K562 (cell line): ENCODE data around the gene ZSWIM8. TPM values are rescaled to one million over a fixed set of nuclear protein-coding genes. Genes with fewer than 3 reads are reported as not detected.

Experiments used
- ATAC-seq: fragments of 200-7000 bp; cut with Tn5 transposase; 3 replicates; pipeline ENCODE4 v1.9.1; 2020; ENCODE audit warnings: moderate library complexity
- BruUV-seq: library from RNA; stranded (reverse); fragments of 400-500 nt; replicated peaks from 2 replicates; lab custom pipeline; 2021; lab: Mats Ljungman, UMichigan
- CTCF ChIA-PET: fragments of 300-600 bp; formaldehyde crosslinking; extraction: SDS; loops from one replicate; lab custom pipeline; 2021; ENCODE audit warnings: low intra/inter-chr PET ratio; lab: Yijun Ruan, JAX
- POLR2A ChIA-PET: fragments of 300-600, 350-650 bp; sonication (Branson Sonifier 250); formaldehyde crosslinking; extraction: SDS; loops from one replicate; lab custom pipeline; 2021; ENCODE audit warnings: antibody characterized with exemption, inconsistent platforms; lab: Yijun Ruan, JAX
- DNase-seq, 4 experiments: peaks; one replicate each; pipeline versions ENCODE4 v3.0.0 to v3.0.0-alpha.2; 2011 to 2018; ENCODE audit warnings: low spot score in 3 of 4, mixed read lengths in 3 of 4; ENCODE audit errors: extremely low read depth in 1 of 4
- FAIRE-seq: peaks from 2 replicates; lab custom pipeline; 2011; peaks lifted over from hg19 to GRCh38; lab: Jason Lieb, UNC
- H2AFZ ChIP-seq: 2 replicates; pipeline ENCODE4 v1.6.0; 2011; ENCODE audit warnings: low read depth, low read length, control low read depth, inconsistent platforms
- H3K27ac ChIP-seq: fragments of 200-600 bp; 3 replicates; pipeline ENCODE4 v1.8.0; 2011; ENCODE audit warnings: low read depth, mild to moderate bottlenecking, control low read depth, inconsistent platforms, low read length, moderate library complexity, mixed read lengths; ENCODE audit errors: extremely low read depth
- H3K27me3 ChIP-seq, 2 experiments: fragments of 300-600 bp in 1 of 2; 2 replicates in 1 of 2; 3 replicates in 1 of 2; pipeline versions ENCODE4 v1.6.0 to v1.8.0; 2011; ENCODE audit warnings: inconsistent platforms in 2 of 2, low read length in 2 of 2, mild to moderate bottlenecking in 1 of 2, mixed read lengths in 1 of 2, moderate library complexity in 1 of 2; ENCODE audit not compliant: control insufficient read depth in 2 of 2, insufficient read depth in 2 of 2
- H3K36me3 ChIP-seq: fragments of 300-600 bp; 3 replicates; pipeline ENCODE4 v1.8.0; 2011; ENCODE audit warnings: mild to moderate bottlenecking, low read length, inconsistent platforms; ENCODE audit not compliant: control insufficient read depth, insufficient read depth
- H3K4me1 ChIP-seq, 2 experiments: fragments of 200-600 bp in 1 of 2; replicated peaks in 1 of 2; 2 replicates in 1 of 2; 3 replicates in 1 of 2; pipeline versions ENCODE4 v1.5.1 to v1.8.0; 2011; ENCODE audit warnings: inconsistent platforms in 2 of 2, low read length in 2 of 2, mild to moderate bottlenecking in 1 of 2, mixed read lengths in 1 of 2, moderate library complexity in 1 of 2; ENCODE audit not compliant: control insufficient read depth in 2 of 2, insufficient read depth in 2 of 2
- H3K4me2 ChIP-seq: 2 replicates; pipeline ENCODE4 v1.6.1; 2011; ENCODE audit warnings: low read length, control low read depth, inconsistent platforms, mixed read lengths; ENCODE audit not compliant: insufficient read depth
- H3K4me3 ChIP-seq: fragments of 200-600 bp; sonication (generic), shearing (Covaris generic); 2 replicates; pipeline ENCODE4 v1.5.1; 2016; ENCODE audit warnings: control low read depth, inconsistent platforms
- H3K79me2 ChIP-seq: fragments of 200-600 bp; 3 replicates; pipeline ENCODE4 v1.8.0; 2011; ENCODE audit warnings: low read length, inconsistent platforms; ENCODE audit not compliant: control insufficient read depth, insufficient read depth
- H3K9ac ChIP-seq, 2 experiments: 2 replicates each; pipeline versions ENCODE4 v1.6.0 to v1.6.1; 2011; ENCODE audit warnings: low read depth in 2 of 2, low read length in 2 of 2, control low read depth in 1 of 2, inconsistent platforms in 1 of 2, mild to moderate bottlenecking in 1 of 2, mixed read lengths in 1 of 2; ENCODE audit not compliant: insufficient read depth in 1 of 2
- H3K9me1 ChIP-seq: one replicate; pipeline ENCODE4 v1.6.0; 2011; ENCODE audit warnings: inconsistent platforms, mild to moderate bottlenecking, low read length, moderate library complexity; ENCODE audit not compliant: control insufficient read depth, insufficient read depth
- H3K9me3 ChIP-seq: replicated peaks from 2 replicates; pipeline ENCODE4 v1.5.1; 2011; ENCODE audit warnings: low read depth, low read length, inconsistent platforms; ENCODE audit not compliant: control insufficient read depth, insufficient read depth
- H4K20me1 ChIP-seq: replicated peaks from 2 replicates; pipeline ENCODE4 v1.6.1; 2011; ENCODE audit warnings: low read length, inconsistent platforms, mixed read lengths; ENCODE audit not compliant: control insufficient read depth, insufficient read depth
- ARHGAP35 ChIP-seq: fragments of 450-650 bp; IDR thresholded peaks from 2 replicates; pipeline ENCODE4 v1.6.1; 2018; ENCODE audit not compliant: partially characterized antibody
- BHLHE40 ChIP-seq: IDR thresholded peaks from 2 replicates; pipeline ENCODE4 v1.6.1; 2011; ENCODE audit warnings: low read length, improper control_type of control experiment
- CCNT2 ChIP-seq: IDR thresholded peaks from 2 replicates; pipeline ENCODE4 v1.6.1; 2011; ENCODE audit warnings: borderline replicate concordance, low read depth, mild to moderate bottlenecking, moderate library complexity, mixed read lengths, low read length; ENCODE audit not compliant: insufficient read length; ENCODE audit errors: extremely low read depth
- FIP1L1 ChIP-seq: fragments of 200-400 bp; formaldehyde crosslinking; IDR thresholded peaks from 2 replicates; pipeline ENCODE4 v1.6.1; 2018; ENCODE audit warnings: mild to moderate bottlenecking, low read depth, low read length; ENCODE audit not compliant: poor library complexity, severe bottlenecking
- FOXA3 ChIP-seq, 2 experiments: fragments of 450-650 bp in 1 of 2; sonication (generic) in 1 of 2; formaldehyde crosslinking; IDR thresholded peaks in 1 of 2; conservative IDR thresholded peaks in 1 of 2; 2 replicates each; pipeline versions ENCODE4 v1.4.0 to v1.8.0; 2020 to 2022; ENCODE audit warnings: mild to moderate bottlenecking in 2 of 2, missing genetic modification reagents in 1 of 2
- MEIS2 ChIP-seq: fragments of 450-650 bp; IDR thresholded peaks from 2 replicates; pipeline ENCODE4 v1.6.1; 2014; ENCODE audit warnings: mild to moderate bottlenecking; ENCODE audit not compliant: partially characterized antibody
- NUFIP1 ChIP-seq: fragments of 450-650 bp; IDR thresholded peaks from 2 replicates; pipeline ENCODE4 v1.6.1; 2018; ENCODE audit not compliant: partially characterized antibody
- PCBP2 ChIP-seq: fragments of 200-400 bp; formaldehyde crosslinking; IDR thresholded peaks from 2 replicates; pipeline ENCODE4 v1.6.1; 2018; ENCODE audit warnings: low read length, low read depth, mild to moderate bottlenecking, moderate library complexity; ENCODE audit not compliant: poor library complexity, severe bottlenecking
- PHF8 ChIP-seq: fragments of 200-600 bp; sonication (generic); IDR thresholded peaks from 2 replicates; pipeline ENCODE4 v1.6.1; 2012; ENCODE audit warnings: mixed run types, mild to moderate bottlenecking, inconsistent platforms, low read length, moderate library complexity, borderline replicate concordance
- PKNOX1 ChIP-seq: fragments of 450-650 bp; IDR thresholded peaks from 2 replicates; pipeline ENCODE4 v1.6.1; 2016
- PTTG1 ChIP-seq: fragments of 450-650 bp; IDR thresholded peaks from 2 replicates; pipeline ENCODE4 v1.6.1; 2016; ENCODE audit warnings: low read depth, mild to moderate bottlenecking, missing genetic modification characterization, missing compliant biosample characterization
- SIN3A ChIP-seq, 2 experiments: fragments of 150-350 bp in 1 of 2; IDR thresholded peaks; 2 replicates each; pipeline ENCODE4 v1.6.1; 2011 to 2016; ENCODE audit warnings: borderline replicate concordance in 2 of 2, low read depth in 2 of 2, low read length in 2 of 2, mild to moderate bottlenecking in 2 of 2, moderate library complexity in 2 of 2; ENCODE audit not compliant: control insufficient read depth in 1 of 2
- SRSF9 ChIP-seq: fragments of 200-400 bp; formaldehyde crosslinking; IDR thresholded peaks from 2 replicates; pipeline ENCODE4 v1.6.1; 2017; ENCODE audit warnings: low read depth, low read length, borderline replicate concordance
- TCF7L2 ChIP-seq: fragments of 150-350 bp; IDR thresholded peaks from 2 replicates; pipeline ENCODE4 v1.6.1; 2016; ENCODE audit warnings: low read depth, mild to moderate bottlenecking, low read length, moderate library complexity
- ZNF785 ChIP-seq: fragments of 250-450 bp; sonication (Bioruptor Pico); IDR thresholded peaks from 2 replicates; pipeline ENCODE4 v1.4.0; 2020; ENCODE audit warnings: mild to moderate bottlenecking
- WGBS: fragments of 100-300 bp; shearing (Covaris generic); methylation state at CpG from one replicate; pipeline ENCODE4 v1.1.6; 2016; ENCODE audit warnings: low coverage, mixed read lengths; ENCODE audit not compliant: insufficient coverage; ENCODE audit errors: missing lambda C conversion rate; 5-methylcytosine and 5-hydroxymethylcytosine counted together
- in situ Hi-C: fragments of 300-500 bp; cut with MboI; formaldehyde crosslinking; loops from 4 replicates; pipeline ENCODE4 v1.15.0; 2018; ENCODE audit warnings: inconsistent platforms, mixed read lengths
- intact Hi-C: fragments of 100-400 bp; cut with micrococcal nuclease; formaldehyde crosslinking; loops from 2 replicates; pipeline ENCODE4 v1.14.2; 2022
- polyA plus RNA-seq, 8 experiments: library from polyadenylated mRNA; depleted of rRNA in 4 of 8; stranded (reverse) in 5 of 8; unstranded in 3 of 8; fragments of >200 nt; fragmentation: Nextera tagmentation in 2 of 8; fragmentation: Illumina TruSeq in 1 of 8; extraction: Ambion mirVana in 2 of 8; extraction: Trizol in 1 of 8; gene quantifications; 2 replicates each; pipeline versions ENCODE4 v1.2.1 to v1.2.3, GENCODE V29; 2011 to 2014; ENCODE audit warnings: inconsistent platforms in 1 of 8, missing spikeins in 1 of 8
- total RNA-seq, 7 experiments: library from RNA; depleted of rRNA in 6 of 7; stranded (reverse); fragments of >200 nt in 6 of 7; fragmentation: Illumina TruSeq in 2 of 7; extraction: Trizol in 2 of 7; gene quantifications; 2 replicates each; pipeline versions ENCODE4 v1.2.1 to v1.2.3, GENCODE V29; 2011 to 2021; ENCODE audit warnings: low replicate concordance in 1 of 7

ZSWIM8 gene
- total and polyA plus RNA-seq, 9 of the 15 experiments (the other 6 are each of a cell fraction or from before 2014, with no cell fraction given) = 5.6 to 47.8 (median 26.7) TPM

- TF ChIP-seq ARHGAP35 (no peak), ZNF785 (no peak), SRSF9 (no peak), BHLHE40 (peak; percentile 86), CCNT2 (peak; percentile 68), FIP1L1 (peak; percentile 89), PCBP2 (no peak), TCF7L2 (0 out of 2 replicates have a peak, but pooled peaks have one; percentile 8), PHF8 (peak; percentile 92; the same call in 1 of the 2 replicates)
Measured at GRCh38 chr10:73781879-73782748, 3.3 kb upstream of the ZSWIM8 start, which contains the start of gene CHCHD1 (continued).

GRCh38 chr10:73782749-73783085, 2.7 kb upstream of the ZSWIM8 start:
- H3K9ac ChIP-seq = peak overlapping the region; percentile 31 to 96; a peak in 3 of 4 replicates
- 0 out of 2 replicates have a peak overlapping the region, but pooled peaks have one; percentile 94 for H2AFZ ChIP-seq
- 0 out of 4 replicates have a peak, but pooled peaks of 1 of the 2 experiments have one; percentile 4 for TF ChIP-seq FOXA3 (CRISPR knock-in tag; conservative IDR thresholded peaks at IDR 0.05 in 1 of 2, IDR thresholded peaks at IDR 0.05 in 1 of 2)
- peak; percentile 24; the same call in 1 of the 2 replicates for TF ChIP-seq PKNOX1
- TF ChIP-seq NUFIP1 = peak; percentile 17
- peak; percentile 39 to 51; a peak in 2 of 4 replicates for TF ChIP-seq SIN3A (IDR thresholded peaks at IDR 0.05; ENCODE audit: borderline replicate concordance in 2 of 2, control insufficient read depth in 1 of 2, low read depth in 2 of 2, low read length in 2 of 2)
- TF ChIP-seq PTTG1 (tag) = no peak
- TF ChIP-seq MEIS2 = peak; percentile 23
- ChIA-PET CTCF (no interaction called here), POLR2A (interaction anchor here (1.2 to 6.7 kb wide), 7 partner anchors 11 to 218 kb away, joined by 3 to 113 read pairs (median 4); a partner anchor contains a TSS)
- TSS peak; percentile 64 for BruUV-seq
- H3K27me3 ChIP-seq = no peaks in the 10 kb centered on the region
- ATAC-seq (no peak), FAIRE-seq (no peak), DNase-seq (no peak)
- peak overlapping the region; percentile 81 for H3K4me3 ChIP-seq
- WGBS = 3% methylated on average over 2 of the region's 2 CpGs
- H3K9me1 ChIP-seq = no peaks in the 10 kb centered on the region
- in situ Hi-C loops (no loop called here), intact Hi-C loops (loop anchor here (10.0 kb wide), 1 partner anchor 322 kb away; no protein-coding TSS in a partner anchor)
- peak overlapping the region; percentile 92 for H3K27ac ChIP-seq
- H3K4me2 ChIP-seq = peak overlapping the region; percentile 96
- peaks cover 82% of the 10 kb centered on the region for H3K79me2 ChIP-seq
- peaks cover 35% of the 10 kb centered on the region for H3K36me3 ChIP-seq
- H3K9me3 ChIP-seq = no peaks in the 10 kb centered on the region
- H4K20me1 ChIP-seq = no peaks in the 10 kb centered on the region; the same call in 1 of the 2 replicates
- peaks cover 17 to 35% of the 10 kb centered on the region in 2 experiments for H3K4me1 ChIP-seq
